ENCODE measurements around the gene SUN1. TPM values are rescaled to one million over a fixed set of nuclear protein-coding genes. Genes with fewer than 3 reads are reported as not detected.

Gene SUN1
- total and polyA plus RNA-seq, 2 of the 8 experiments (the other 6 are each of a cell fraction or from before 2014, with no cell fraction given), result 108 to 158 TPM

- Histone ChIP-seq H2BK20ac (ENCODE audit: low read length) (no peak overlapping the region), H2BK12ac (ENCODE audit: low read depth, low read length) (no peak overlapping the region), H2BK5ac (ENCODE audit: low read depth, low read length) (no peak overlapping the region), H3K9ac (replicated peaks in 1 of 4; ENCODE audit: extremely low read depth in 1 of 4, low read depth in 3 of 4, low read length in 3 of 4) (no peak overlapping the region), H4K20me1 (replicated peaks in 1 of 2; ENCODE audit: control insufficient read depth in 1 of 2, insufficient read depth in 2 of 2, low read length in 2 of 2) (peaks cover 34 to 52% of the 10 kb centered on the region in 2 experiments), H3K14ac (ENCODE audit: insufficient read length) (no peak overlapping the region), H3K27me3 (replicated peaks in 1 of 4; ENCODE audit: control insufficient read depth in 3 of 4, extremely low read depth in 1 of 4, insufficient read depth in 3 of 4, low read length in 3 of 4) (no peaks in the 10 kb centered on the region), H3K4me3 (ENCODE audit: extremely low read depth in 1 of 4, insufficient read depth in 2 of 4, low read depth in 3 of 4, low read length in 4 of 4) (no peak overlapping the region), H4K5ac (ENCODE audit: insufficient read length, low read depth, low read length) (no peak overlapping the region), H3K9me3 (ENCODE audit: insufficient read depth in 2 of 2, low read depth in 1 of 2, low read length in 1 of 2) (no peaks in the 10 kb centered on the region), H4K91ac (replicated peaks; ENCODE audit: insufficient read length, low read length) (no peak overlapping the region), H3K23me2 (ENCODE audit: low read depth, low read length) (no peaks in the 10 kb centered on the region), H3K79me2 (ENCODE audit: control insufficient read depth in 1 of 2, insufficient read depth in 2 of 2, low read length in 2 of 2) (peaks cover 62 to 97% of the 10 kb centered on the region in 2 experiments), H2AK5ac (ENCODE audit: low read depth, low read length) (no peak overlapping the region), H3K4me2 (ENCODE audit: insufficient read depth in 1 of 2, low read depth in 2 of 2, low read length in 2 of 2) (no peak overlapping the region), H3K4me1 (replicated peaks in 1 of 4; ENCODE audit: control insufficient read depth in 3 of 4, insufficient read depth in 4 of 4, low read length in 3 of 4) (peaks cover 3 to 20% (median 7%) of the 10 kb centered on the region in 4 experiments; a peak in 6 of 7 replicates), H3K18ac (ENCODE audit: extremely low read depth, low read length) (no peak overlapping the region), H2BK120ac (replicated peaks; ENCODE audit: low read depth, low read length) (no peak overlapping the region), H3K56ac (replicated peaks; ENCODE audit: insufficient read length, low read depth, low read length) (no peak overlapping the region), H3K4ac (replicated peaks; ENCODE audit: insufficient read length, low read depth, low read length) (no peak overlapping the region), H3K79me1 (ENCODE audit: low read depth, low read length) (peaks cover 22% of the 10 kb centered on the region), H2BK15ac (ENCODE audit: low read length) (no peak overlapping the region), H3K27ac (ENCODE audit: low read depth, low read length) (no peak overlapping the region), H2AFZ (ENCODE audit: low read length) (no peak overlapping the region), H3K36me3 (ENCODE audit: control insufficient read depth in 2 of 4, insufficient read depth in 4 of 4, low read length in 3 of 4) (no peaks in the 10 kb centered on the region; a peak in 1 of 8 replicates), H4K8ac (ENCODE audit: extremely low read depth, insufficient read depth, low read length) (no peak overlapping the region), H3K23ac (ENCODE audit: insufficient read length) (no peak overlapping the region)
- no peak for FAIRE-seq
- no peak for DNase-seq (ENCODE audit: low read depth in 1 of 2, low spot score in 2 of 2)
- ChIA-PET CTCF (ENCODE audit: partially characterized antibody) (interaction anchor here (0.8 to 0.9 kb wide), 2 partner anchors 8 to 12 kb away, joined by 3 read pairs; no protein-coding TSS in a partner anchor), POLR2A (ENCODE audit: partially characterized antibody) (no interaction called here)
- WGBS, 2 experiments (ENCODE audit: extremely low coverage in 1 of 2, insufficient coverage in 1 of 2, insufficient read length in 1 of 2, insufficient replicate concordance in 2 of 2, low coverage in 1 of 2, low lambda C conversion rate in 2 of 2, missing lambda C conversion rate in 1 of 2), result 89% methylated on average over 6 of the region's 6 CpGs; no CpG with 5 or more reads in 1 of the 2 experiments
- TF ChIP-seq EP300 (IDR thresholded peaks at IDR 0.05; ENCODE audit: borderline replicate concordance in 1 of 2, low read depth in 2 of 2, low read length in 2 of 2) (no peak), JUN (IDR thresholded peaks at IDR 0.05; ENCODE audit: low read depth, low read length) (no peak), SRF (IDR thresholded peaks at IDR 0.05; ENCODE audit: low read depth, low read length) (no peak)
Measured at GRCh38 chr7:825386-825785, 6.9 kb upstream of the SUN1 start.
